Measurements from ENCODE around the gene ACTR2.

ACTR2 gene

GRCh38 chr2:65261676-65262075 is 34.0 kb downstream of the ACTR2 start:
- FAIRE-seq: no peak
- TF ChIP-seq POU2F2 (IDR thresholded peaks at IDR 0.05; ENCODE audit: low read depth, low read length): no peak
- no peak for TF ChIP-seq SPI1 (IDR thresholded peaks at IDR 0.05; ENCODE audit: low read depth, low read length)
- TF ChIP-seq POLR2AphosphoS5 (IDR thresholded peaks at IDR 0.05; ENCODE audit: low read depth, low read length): no peak
- no peak for TF ChIP-seq TAF1 (IDR thresholded peaks at IDR 0.05; ENCODE audit: low read depth, low read length)
- no peak for TF ChIP-seq POLR2A (IDR thresholded peaks at IDR 0.05; ENCODE audit: low read depth, low read length)
- no peak for TF ChIP-seq PAX5 (IDR thresholded peaks at IDR 0.05; ENCODE audit: insufficient read depth, low read length, severe bottlenecking)
- DNase-seq (ENCODE audit: insufficient read length, low spot score): no peak

- TF ChIP-seq POLR2A (IDR thresholded peaks at IDR 0.05; ENCODE audit: low read depth, low read length) (no peak), POLR2AphosphoS5 (IDR thresholded peaks at IDR 0.05; ENCODE audit: low read depth, low read length) (no peak), POU2F2 (IDR thresholded peaks at IDR 0.05; ENCODE audit: low read depth, low read length) (no peak), PAX5 (IDR thresholded peaks at IDR 0.05; ENCODE audit: insufficient read depth, low read length, severe bottlenecking) (no peak)
- DNase-seq (ENCODE audit: insufficient read length, low spot score): no peak
- FAIRE-seq: no peak
Measured at GRCh38 chr2:65263262-65263661, 35.6 kb downstream of the ACTR2 start.

GRCh38 chr2:65263986-65264385 is 36.4 kb downstream of the ACTR2 start:
- FAIRE-seq (peak; percentile 16), DNase-seq (ENCODE audit: insufficient read length, low spot score) (no peak)
- TF ChIP-seq POLR2A (IDR thresholded peaks at IDR 0.05; ENCODE audit: low read depth, low read length) (no peak), POU2F2 (IDR thresholded peaks at IDR 0.05; ENCODE audit: low read depth, low read length) (no peak), PAX5 (IDR thresholded peaks at IDR 0.05; ENCODE audit: insufficient read depth, low read length, severe bottlenecking) (no peak), TAF1 (IDR thresholded peaks at IDR 0.05; ENCODE audit: low read depth, low read length) (no peak), POLR2AphosphoS5 (IDR thresholded peaks at IDR 0.05; ENCODE audit: low read depth, low read length) (no peak), SPI1 (IDR thresholded peaks at IDR 0.05; ENCODE audit: low read depth, low read length) (no peak)

- TF ChIP-seq PAX5 (IDR thresholded peaks at IDR 0.05; ENCODE audit: insufficient read depth, low read length, severe bottlenecking) (no peak), SPI1 (IDR thresholded peaks at IDR 0.05; ENCODE audit: low read depth, low read length) (no peak), POLR2AphosphoS5 (IDR thresholded peaks at IDR 0.05; ENCODE audit: low read depth, low read length) (no peak), POLR2A (IDR thresholded peaks at IDR 0.05; ENCODE audit: low read depth, low read length) (no peak), POU2F2 (IDR thresholded peaks at IDR 0.05; ENCODE audit: low read depth, low read length) (no peak), TAF1 (IDR thresholded peaks at IDR 0.05; ENCODE audit: low read depth, low read length) (no peak)
- FAIRE-seq (peak; percentile 26), DNase-seq (ENCODE audit: insufficient read length, low spot score) (no peak)
Measured at GRCh38 chr2:65264821-65265670, 37.4 kb downstream of the ACTR2 start.

GRCh38 chr2:65265671-65266045 is 38.0 kb downstream of the ACTR2 start:
- FAIRE-seq (no peak), DNase-seq (ENCODE audit: insufficient read length, low spot score) (no peak)
- TF ChIP-seq POLR2A (IDR thresholded peaks at IDR 0.05; ENCODE audit: low read depth, low read length): no peak
- no peak for TF ChIP-seq SPI1 (IDR thresholded peaks at IDR 0.05; ENCODE audit: low read depth, low read length)
- TF ChIP-seq TAF1 (IDR thresholded peaks at IDR 0.05; ENCODE audit: low read depth, low read length): no peak
- no peak for TF ChIP-seq PAX5 (IDR thresholded peaks at IDR 0.05; ENCODE audit: insufficient read depth, low read length, severe bottlenecking)
- TF ChIP-seq POLR2AphosphoS5 (IDR thresholded peaks at IDR 0.05; ENCODE audit: low read depth, low read length): no peak
- no peak for TF ChIP-seq POU2F2 (IDR thresholded peaks at IDR 0.05; ENCODE audit: low read depth, low read length)

- TF ChIP-seq PAX5 (IDR thresholded peaks at IDR 0.05; ENCODE audit: insufficient read depth, low read length, severe bottlenecking) (no peak), TAF1 (IDR thresholded peaks at IDR 0.05; ENCODE audit: low read depth, low read length) (no peak), POU2F2 (IDR thresholded peaks at IDR 0.05; ENCODE audit: low read depth, low read length) (no peak), SPI1 (IDR thresholded peaks at IDR 0.05; ENCODE audit: low read depth, low read length) (no peak), POLR2AphosphoS5 (IDR thresholded peaks at IDR 0.05; ENCODE audit: low read depth, low read length) (no peak), POLR2A (IDR thresholded peaks at IDR 0.05; ENCODE audit: low read depth, low read length) (no peak)
- FAIRE-seq: peak; percentile 20
- DNase-seq (ENCODE audit: insufficient read length, low spot score): no peak
Measured at GRCh38 chr2:65267008-65267407, 39.4 kb downstream of the ACTR2 start.

- TF ChIP-seq SPI1 (IDR thresholded peaks at IDR 0.05; ENCODE audit: low read depth, low read length): no peak
- no peak for TF ChIP-seq POLR2A (IDR thresholded peaks at IDR 0.05; ENCODE audit: low read depth, low read length)
- no peak for TF ChIP-seq POLR2AphosphoS5 (IDR thresholded peaks at IDR 0.05; ENCODE audit: low read depth, low read length)
- no peak for TF ChIP-seq POU2F2 (IDR thresholded peaks at IDR 0.05; ENCODE audit: low read depth, low read length)
- no peak for TF ChIP-seq TAF1 (IDR thresholded peaks at IDR 0.05; ENCODE audit: low read depth, low read length)
- no peak for TF ChIP-seq PAX5 (IDR thresholded peaks at IDR 0.05; ENCODE audit: insufficient read depth, low read length, severe bottlenecking)
- DNase-seq (ENCODE audit: insufficient read length, low spot score) (no peak), FAIRE-seq (no peak)
Measured at GRCh38 chr2:65268957-65269356, 41.3 kb downstream of the ACTR2 start.

- TF ChIP-seq POLR2A (IDR thresholded peaks at IDR 0.05; ENCODE audit: low read depth, low read length) (no peak), POLR2AphosphoS5 (IDR thresholded peaks at IDR 0.05; ENCODE audit: low read depth, low read length) (no peak), SPI1 (IDR thresholded peaks at IDR 0.05; ENCODE audit: low read depth, low read length) (no peak), PAX5 (IDR thresholded peaks at IDR 0.05; ENCODE audit: insufficient read depth, low read length, severe bottlenecking) (no peak), POU2F2 (IDR thresholded peaks at IDR 0.05; ENCODE audit: low read depth, low read length) (no peak), TAF1 (IDR thresholded peaks at IDR 0.05; ENCODE audit: low read depth, low read length) (no peak)
- DNase-seq (ENCODE audit: insufficient read length, low spot score) (no peak), FAIRE-seq (no peak)
Measured at GRCh38 chr2:65273344-65273743, 45.7 kb downstream of the ACTR2 start.

- FAIRE-seq (peak; percentile 69), DNase-seq (ENCODE audit: insufficient read length, low spot score) (no peak)
- TF ChIP-seq PAX5 (IDR thresholded peaks at IDR 0.05; ENCODE audit: insufficient read depth, low read length, severe bottlenecking) (no peak), POLR2A (IDR thresholded peaks at IDR 0.05; ENCODE audit: low read depth, low read length) (peak; percentile 37; the same call in 1 of the 2 replicates)
Measured at GRCh38 chr2:65275141-65275915, 47.7 kb downstream of the ACTR2 start.

Data from GM12891 (cell line).